Measurements from ENCODE around the gene BANF1.

The BANF1 gene, protein sequence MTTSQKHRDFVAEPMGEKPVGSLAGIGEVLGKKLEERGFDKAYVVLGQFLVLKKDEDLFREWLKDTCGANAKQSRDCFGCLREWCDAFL

DNA sequence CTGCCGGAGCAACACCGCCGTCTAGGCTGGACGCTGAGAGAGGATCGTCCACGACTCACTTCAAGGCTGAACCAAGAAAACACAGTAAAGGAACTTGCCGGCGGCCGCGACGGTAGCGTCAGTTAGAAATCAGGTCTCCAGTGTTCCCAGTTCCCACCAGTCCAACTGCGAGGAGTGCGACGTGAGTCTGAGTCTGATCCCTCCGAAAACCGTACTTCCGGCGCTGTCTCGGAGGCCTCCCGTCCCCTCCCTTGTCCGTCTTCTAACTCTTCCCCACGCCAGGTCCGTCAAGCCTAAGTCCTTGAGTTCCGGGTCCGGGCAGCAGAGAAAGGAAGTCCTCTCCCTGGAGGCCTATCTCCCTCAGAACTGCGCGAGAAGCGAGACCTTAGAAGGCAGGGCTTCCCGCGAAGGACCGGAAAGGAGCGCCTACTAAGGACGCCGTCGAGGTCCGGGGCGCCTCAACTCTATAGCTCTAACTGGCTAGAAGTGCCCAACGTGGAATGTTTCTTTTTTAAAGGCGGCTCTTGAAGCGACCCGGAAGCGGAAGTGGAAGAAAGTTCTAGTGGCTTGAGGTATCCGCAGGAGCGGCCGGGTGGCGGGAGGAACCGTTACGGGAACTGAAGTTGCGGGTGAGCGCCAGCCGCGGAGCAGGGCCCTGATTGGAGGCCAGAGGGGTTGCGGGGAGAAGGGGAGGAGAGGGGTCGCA, at the start of gene BANF1, which contains the start of gene EIF1AD:
BANF1 (plus strand) TSS at position 562 of the 706 bp plus-strand sequence. CDS start 748 bp downstream, outside the sequence.
EIF1AD (minus strand) TSS at position 216 of the 706 bp plus-strand sequence. CDS start 1,768 bp downstream, outside the sequence.
- DNase-seq = peak; percentile 97

DNA sequence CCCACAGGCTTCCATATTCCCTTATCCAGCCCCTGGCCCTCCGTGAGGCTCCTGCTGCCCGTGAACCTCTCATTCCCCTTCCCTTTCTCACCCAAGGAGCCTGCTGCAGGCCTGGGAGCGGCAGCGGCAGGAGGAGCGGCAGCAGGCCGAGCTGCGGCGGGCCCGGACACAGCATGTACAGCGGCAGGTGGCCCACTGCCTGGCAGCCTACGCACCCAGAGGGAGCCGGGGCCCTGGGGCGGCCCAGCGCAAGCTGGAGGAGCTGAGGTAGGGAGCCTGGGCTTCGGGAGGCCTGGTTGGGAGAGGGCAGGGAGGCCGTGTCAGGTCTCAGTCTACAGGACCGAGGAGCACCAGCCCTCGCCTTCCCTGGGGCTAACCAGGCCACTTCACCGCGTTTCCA, 48.8 kb upstream of the BANF1 start:
- DNase-seq = no peak

DNA sequence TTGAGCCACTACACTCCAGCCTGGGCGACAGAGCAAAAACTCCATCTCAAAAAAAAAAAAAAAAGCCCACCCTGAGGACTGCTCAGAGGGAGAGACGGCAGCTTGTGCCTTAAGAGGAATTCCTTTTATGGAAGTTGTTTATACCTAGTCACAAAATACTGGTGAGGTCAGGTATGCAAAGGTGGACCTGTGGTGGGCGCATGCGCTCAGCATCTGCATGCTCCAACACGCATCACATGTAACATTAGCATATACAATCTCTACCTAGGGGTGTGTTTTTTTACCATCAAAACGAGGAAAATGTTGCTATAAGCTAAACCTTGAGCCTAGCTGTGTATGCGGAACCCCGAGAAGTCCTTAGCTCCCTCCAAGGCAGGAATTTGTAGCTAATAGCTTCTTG, 47.5 kb upstream of the BANF1 start:
- DNase-seq = no peak

DNA sequence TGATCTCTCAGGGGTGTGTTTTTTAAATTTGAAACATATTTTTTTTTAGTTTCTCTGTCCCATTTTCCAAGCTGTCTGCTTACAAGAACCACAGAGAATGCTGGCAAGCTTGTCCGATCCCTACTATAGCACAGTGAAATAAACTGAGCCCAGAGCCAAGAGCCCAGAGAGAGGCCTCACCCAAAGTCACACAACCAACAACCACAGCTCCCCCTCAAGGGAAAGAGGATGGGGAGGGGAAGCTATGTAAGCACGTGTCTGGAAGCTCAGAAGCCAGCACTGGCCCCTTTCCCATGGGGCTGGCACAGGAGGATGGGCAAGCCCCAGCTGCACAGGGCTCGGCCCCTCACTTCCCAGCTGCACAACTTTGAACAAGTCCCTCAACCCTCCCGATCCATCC, 44.0 kb upstream of the BANF1 start:
- DNase-seq = peak; percentile 8

DNA sequence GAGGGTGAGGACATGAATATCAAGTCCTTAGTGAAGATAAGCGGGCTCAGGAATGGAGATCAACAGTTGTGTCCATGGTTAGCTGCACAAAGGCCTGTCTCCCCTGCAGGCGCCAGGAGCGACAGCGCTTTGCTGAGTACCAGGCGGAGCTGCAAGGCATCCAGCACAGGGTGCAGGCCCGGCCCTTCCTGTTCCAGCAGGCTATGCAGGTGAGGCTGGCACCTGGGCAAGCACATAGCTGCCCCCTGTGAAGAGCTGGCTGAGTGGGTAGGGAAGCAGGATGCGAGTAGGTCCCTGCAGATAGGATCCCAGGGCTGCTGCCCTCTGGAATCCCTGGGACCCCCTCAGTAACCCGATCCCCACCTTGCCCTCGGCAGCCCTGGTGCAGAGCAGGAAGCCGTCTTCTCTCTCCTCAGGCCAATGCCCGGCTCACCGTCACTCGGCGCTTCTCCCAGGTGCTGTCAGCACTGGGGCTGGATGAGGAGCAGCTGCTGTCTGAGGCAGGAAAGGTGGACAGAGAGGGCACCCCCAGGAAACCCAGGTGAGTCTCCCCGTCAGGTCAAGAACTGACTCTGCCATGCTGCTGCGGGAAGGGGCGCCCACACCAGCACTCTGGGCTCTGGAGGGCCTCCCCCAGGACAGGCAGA, 43.4 kb upstream of the BANF1 start:
- peak; percentile 11 for DNase-seq

DNA sequence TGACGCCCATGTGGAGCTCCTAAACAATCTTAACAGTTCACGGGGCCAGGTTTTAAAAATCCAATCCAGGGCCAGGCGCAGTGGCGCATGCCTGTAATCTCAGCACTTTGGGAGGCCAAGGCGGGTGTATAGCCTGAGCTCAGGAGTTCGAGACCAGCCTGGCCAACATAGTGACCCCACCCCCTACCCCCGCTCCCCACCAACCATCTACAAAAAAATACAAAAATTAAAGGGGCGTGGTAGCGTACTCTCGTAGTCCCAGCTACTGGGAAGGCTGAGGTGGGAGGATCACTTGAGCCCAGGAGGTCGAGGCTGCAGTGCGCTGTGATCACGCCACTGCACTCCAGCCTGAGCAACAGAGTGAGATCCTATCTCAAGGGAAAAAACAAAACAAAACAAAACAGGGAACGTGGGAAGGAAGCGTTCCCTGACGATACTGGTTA, 41.5 kb upstream of the BANF1 start:
- no peak for DNase-seq

DNA sequence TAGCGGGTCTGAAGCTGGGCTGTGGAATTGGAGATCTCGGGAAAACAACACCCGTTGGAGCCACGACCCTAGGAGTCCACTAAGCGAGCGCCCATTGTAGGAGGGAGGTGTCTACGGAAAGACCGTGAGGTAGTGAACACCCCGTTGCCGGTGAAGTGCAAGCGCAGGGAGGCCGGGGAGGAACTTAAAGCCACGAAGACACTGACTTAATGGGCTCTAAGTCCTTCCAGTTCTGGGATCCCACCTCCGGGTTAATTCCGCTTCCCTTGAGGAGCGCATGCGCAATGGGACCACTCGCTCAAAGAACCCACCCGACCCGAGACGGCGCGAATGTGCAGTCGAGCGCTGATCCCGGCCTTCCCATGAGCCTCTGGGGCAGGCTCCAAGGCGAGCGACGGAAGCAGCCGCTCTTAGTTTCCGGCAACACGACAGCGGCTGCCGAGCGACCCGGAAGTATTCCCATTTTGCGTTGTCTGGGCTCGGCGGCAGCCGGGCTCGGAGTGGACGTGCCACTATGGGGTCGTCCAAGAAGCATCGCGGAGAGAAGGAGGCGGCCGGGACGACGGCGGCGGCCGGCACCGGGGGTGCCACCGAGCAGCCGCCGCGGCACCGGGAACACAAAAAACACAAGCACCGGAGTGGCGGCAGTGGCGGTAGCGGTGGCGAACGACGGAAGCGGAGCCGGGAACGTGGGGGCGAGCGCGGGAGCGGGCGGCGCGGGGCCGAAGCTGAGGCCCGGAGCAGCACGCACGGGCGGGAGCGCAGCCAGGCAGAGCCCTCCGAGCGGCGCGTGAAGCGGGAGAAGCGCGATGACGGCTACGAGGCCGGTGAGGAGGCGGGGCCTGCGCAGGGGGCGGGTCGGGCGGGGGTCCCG, 40.8 kb upstream of the BANF1 start, which contains the start of gene SART1:
SART1 (plus strand) TSS at position 468 of the 874 bp plus-strand sequence; CDS start at position 515, 47 bp downstream.
- peak; percentile 99 for DNase-seq

DNA sequence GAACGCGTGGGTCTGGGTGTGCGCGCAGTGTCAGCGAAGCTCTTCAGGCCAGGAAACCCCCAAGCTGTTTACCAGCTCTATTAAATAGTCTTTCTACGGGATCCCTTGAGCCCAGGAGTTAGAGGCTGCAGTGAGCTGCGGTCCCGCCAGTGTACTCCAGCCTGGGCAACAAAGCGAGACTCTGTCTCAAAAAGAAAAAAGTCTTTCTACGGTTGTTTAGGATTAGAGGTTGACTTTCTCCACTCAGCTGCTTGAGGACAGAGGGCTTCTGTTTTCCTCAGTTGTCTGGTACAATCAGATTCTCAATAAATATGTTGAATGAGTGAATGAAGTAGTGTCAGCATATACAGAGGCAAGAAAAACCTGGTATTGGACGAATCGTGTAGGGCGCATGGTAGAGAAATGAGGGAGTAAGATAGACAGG, 40.1 kb upstream of the BANF1 start:
- DNase-seq = peak; percentile 1

DNA sequence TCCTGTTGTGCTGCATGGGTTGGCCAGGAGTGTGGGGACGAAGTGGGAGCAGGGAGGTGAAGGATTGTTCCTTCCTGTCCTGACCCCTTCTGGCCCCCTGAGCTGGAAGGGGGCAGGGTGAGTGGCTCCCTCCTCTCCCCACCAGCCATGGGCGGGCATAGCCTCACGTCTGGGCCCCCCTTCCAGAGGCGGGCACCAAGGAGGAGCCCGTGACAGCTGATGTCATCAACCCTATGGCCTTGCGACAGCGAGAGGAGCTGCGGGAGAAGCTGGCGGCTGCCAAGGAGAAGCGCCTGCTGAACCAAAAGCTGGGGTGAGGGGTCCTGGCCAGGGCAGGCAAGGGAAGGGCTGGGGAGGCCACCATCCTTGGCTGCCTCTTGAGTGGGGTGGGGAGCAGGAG, 37.4 kb upstream of the BANF1 start:
- no peak for DNase-seq

DNA sequence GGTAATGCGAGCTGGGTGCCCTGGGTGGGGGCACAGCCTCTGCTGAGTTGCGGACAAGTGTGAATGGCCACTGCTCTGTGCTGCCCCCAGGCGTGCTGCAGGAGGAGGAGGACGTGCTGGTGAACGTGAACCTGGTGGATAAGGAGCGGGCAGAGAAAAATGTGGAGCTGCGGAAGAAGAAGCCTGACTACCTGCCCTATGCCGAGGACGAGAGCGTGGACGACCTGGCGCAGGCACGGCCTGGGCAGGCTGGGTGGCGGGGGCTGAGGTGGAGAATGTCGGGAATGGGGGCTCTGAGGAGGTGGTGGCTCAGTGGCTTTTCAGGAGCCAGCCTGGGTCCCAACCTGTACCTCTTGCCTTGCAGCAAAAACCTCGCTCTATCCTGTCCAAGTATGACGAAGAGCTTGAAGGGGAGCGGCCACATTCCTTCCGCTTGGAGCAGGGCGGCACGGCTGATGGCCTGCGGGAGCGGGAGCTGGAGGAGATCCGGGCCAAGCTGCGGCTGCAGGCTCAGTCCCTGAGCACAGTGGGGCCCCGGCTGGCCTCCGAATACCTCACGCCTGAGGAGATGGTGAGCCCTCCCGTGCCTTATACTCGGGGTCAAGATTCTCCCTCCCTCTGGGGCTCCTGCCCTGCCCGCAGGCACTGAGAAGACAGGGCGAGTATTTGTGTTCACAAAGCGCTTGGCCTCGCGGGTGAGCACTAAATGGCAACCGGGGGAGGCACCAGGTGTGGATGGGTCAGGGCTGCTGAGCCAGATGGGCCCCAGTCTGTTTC, 36.1 kb upstream of the BANF1 start:
- DNase-seq = peak; percentile 23

DNA sequence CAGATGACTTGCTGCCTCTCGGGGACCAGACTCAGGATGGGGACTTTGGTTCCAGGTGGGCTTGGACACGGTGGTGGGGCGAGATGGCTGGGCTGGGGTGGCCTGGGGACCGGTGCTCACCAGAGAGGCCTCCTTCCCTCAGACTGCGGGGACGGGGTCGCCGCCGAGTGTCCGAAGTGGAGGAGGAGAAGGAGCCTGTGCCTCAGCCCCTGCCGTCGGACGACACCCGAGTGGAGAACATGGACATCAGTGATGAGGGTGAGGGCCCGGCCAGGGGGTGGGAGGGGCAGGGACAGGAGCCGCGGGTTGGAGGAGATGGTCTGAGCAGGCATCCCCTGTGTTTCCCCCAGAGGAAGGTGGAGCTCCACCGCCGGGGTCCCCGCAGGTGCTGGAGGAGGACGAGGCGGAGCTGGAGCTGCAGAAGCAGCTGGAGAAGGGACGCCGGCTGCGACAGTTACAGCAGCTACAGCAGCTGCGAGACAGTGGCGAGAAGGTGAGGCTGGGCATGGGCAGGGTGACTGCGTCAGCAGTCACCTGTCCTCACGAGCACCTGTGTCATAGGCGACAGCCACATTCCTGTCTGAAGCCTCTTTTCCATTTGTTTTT, 34.9 kb upstream of the BANF1 start:
- DNase-seq = peak; percentile 16

DNA sequence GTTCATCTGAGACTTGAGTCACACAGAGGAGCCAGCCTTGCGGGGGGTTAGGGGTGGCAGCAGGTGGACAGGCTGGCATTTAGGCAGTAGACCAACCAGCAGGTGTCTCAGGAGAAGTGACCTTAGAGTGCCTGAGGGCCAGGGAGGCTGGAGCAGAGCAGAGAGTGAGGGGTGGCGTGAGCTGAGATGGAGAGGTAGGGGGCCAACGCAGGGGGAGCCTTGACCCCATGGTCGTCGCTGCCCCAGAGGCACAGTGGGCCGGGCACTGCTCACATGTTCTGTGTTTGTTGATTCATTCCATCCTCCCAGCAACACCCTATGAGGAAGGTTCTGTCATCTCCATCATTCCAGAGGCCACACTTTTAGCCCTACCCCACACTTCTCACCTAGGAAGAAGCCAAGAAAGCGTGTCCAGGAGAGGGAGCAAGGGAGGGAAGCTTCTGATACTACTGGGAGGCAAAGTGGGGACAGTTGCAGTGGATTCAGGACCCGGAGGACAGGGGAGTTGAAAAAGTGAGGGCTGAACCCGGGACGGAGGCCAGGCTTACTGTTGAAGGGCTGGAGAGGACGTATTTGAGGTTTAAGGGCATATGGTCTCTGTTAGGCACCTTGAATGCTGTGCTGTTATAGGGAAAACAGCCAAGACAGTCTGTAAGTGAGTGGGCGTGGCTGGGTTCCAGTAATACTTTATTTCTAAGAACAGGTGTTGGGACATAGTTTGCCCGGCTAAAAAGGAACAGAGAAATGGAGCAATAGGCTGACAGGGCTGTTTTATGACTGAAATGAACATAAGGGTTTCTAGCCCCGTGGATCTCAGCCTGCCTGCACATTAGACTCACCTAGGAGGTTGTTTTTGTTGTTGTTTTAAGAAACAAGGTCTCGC, 33.5 kb upstream of the BANF1 start:
- peak; percentile 22 for DNase-seq

DNA sequence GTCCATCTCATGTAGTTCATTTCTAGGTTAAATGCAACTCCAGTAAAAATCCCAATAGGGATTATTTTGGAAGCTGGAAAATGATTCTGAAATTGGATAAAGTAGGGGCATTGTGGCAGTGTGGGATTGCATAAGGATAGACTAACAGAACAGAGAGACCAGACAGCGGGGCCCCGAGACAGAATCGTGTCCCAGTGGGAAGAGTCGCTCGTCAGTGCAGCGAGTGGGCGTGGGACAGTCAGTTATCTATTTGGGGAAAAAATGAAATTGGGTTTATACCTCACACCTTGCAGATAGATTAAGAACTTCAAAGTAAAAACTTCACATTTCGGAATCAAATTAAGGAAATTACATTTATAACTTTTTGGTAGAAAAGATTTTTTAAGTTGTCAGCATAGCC, 30.2 kb upstream of the BANF1 start:
- no peak for DNase-seq

DNA sequence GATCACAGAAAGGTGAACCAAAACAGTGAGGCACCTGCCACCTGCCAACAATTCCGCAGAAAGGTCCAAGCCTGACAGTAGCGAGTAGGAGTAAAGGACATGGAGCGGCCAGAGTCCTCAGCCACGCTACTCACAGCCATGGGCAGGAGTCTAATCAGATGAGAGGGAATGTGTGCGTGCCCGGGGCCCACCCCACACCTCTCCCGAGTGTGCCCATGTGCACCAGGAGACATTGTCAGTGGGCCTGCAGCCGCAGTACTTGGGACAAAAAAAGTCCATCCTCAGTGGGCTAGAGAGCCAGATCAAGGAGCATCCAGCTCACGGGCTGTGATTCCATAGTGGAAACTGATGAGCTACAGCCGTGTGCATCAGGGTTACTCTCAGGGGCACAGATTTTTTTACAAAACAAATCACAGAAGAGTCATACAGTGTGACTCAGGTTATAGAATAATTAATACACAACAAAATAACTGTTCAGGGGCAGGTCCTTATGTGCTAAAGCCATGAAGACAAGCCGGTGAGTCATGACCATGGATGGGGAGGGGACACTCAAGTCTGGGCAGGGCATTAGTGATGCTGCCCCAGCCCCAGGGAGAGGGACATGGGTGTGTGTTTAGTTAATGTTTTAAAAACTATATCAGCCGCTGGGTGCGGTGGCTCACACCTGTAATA, 28.7 kb upstream of the BANF1 start:
- DNase-seq = peak; percentile 16

DNA sequence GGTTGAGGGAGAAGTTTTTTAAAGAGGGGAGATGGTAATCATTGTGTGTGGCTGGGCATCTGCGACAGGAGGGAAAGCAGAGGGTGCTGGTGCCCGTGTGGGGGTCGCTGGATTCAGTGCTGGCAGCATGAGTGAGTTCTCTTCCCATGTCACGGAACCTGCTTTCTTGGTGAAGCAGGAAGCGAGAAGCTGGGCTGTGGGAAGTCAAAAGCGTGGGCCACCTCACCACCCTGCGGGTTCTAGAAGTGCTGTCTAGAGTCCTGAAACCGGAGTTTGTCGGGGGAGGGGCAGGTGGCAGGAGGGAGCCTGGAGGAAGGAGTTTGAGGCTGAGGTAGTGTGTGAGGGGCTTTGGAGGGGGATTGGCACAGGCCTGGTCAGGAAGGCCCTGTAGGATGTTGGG, 26.5 kb upstream of the BANF1 start:
- peak; percentile 29 for DNase-seq

DNA sequence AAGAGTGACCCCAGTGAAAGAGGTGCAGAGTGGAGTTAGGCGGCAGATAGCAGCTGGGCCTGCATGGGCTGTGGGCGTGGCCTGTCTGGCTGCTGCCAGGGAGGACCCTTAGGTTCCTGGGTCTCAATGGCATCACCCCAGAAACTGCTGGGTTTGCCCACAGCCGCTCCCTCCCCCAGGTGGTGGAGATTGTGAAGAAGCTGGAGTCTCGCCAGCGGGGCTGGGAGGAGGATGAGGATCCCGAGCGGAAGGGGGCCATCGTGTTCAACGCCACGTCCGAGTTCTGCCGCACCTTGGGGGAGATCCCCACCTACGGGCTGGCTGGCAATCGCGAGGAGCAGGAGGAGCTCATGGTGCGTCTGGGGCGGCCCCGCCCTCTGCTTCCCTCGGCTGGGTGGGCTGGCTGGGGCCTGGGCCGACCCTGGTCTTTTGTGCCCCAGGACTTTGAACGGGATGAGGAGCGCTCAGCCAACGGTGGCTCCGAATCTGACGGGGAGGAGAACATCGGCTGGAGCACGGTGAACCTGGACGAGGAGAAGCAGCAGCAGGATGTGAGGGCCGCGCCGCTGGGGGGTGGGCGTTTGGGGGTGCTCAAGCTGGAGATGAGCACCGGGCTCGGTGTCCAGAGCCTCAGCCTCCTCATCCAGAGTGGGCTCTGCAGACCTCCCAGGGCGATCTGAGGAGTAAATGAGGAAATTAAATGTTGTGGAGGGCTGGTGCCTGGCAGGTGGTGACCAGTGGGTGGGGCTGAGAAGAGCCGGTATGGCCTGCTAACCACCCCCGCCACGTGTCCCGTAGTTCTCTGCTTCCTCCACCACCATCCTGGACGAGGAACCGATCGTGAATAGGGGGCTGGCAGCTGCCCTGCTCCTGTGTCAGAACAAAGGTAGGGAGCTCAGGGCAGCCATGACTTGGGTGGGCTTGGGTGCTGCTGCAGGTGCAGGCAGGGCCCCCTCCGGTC, 25.8 kb upstream of the BANF1 start:
- peak; percentile 32 for DNase-seq

DNA sequence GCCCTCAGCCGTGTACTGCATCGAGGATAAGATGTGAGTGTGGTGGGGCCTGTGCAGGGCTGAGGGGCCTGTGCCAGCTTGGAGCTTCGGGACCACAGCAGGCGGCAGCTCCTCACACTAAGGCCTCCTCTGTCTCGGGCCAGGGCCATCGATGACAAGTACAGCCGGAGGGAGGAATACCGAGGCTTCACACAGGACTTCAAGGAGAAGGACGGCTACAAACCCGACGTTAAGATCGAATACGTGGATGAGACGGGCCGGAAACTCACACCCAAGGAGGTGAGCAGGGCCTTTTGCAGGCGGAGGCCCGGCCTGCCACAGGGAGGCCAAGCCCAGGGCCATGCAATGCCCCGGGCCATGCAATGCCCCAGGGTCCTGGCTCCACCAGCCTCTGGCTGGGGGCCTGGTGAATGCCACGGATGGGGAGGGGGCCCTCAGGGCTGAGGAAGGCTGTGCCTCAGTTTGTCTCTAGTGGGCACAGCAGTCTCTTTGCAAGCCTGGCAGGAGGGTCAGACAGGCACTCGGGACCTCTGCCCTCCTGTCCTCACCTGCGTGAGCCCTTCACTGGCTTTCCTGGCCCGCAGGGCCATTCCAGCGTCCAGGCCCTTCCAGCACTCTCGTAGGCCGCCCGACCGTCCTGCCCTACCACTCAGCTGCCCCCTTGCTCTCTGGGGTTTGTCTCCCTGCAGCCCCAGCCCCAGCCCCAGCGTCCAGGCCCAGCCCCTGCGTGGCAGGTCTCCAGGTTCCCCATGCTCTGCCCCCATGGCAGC, 24.5 kb upstream of the BANF1 start:
- no peak for DNase-seq

All from left hindlimb (tissue), 1 donor.